ENCODE measurements around the gene YIF1A.
"Not testable (repeated sequence)": the region's sequence is repeated elsewhere in the genome, so short reads cannot be mapped to it uniquely, and the experiment has no call there.

YIF1A gene

DNA sequence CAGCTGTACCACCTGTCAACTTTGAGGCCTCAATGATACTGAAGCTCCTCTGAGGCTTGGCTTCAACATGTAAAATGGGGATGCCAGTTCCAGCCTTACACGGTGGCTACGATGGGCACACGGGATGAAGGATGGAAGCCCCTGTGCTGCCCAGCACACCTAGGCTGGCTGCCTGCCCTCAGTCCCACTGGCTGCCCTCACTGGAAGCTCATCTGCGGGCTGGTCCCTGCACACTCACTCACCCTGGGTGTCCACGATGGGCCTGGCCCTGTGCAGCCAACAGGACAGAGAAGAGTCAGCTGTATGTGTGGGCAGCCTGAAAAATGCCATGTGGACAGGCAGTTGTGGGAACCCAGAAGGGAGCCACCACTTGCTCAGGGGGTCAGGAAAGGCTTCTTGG, 2.2 kb downstream of the YIF1A start:
- DNase-seq (ENCODE audit: low read depth), result no peak

DNA sequence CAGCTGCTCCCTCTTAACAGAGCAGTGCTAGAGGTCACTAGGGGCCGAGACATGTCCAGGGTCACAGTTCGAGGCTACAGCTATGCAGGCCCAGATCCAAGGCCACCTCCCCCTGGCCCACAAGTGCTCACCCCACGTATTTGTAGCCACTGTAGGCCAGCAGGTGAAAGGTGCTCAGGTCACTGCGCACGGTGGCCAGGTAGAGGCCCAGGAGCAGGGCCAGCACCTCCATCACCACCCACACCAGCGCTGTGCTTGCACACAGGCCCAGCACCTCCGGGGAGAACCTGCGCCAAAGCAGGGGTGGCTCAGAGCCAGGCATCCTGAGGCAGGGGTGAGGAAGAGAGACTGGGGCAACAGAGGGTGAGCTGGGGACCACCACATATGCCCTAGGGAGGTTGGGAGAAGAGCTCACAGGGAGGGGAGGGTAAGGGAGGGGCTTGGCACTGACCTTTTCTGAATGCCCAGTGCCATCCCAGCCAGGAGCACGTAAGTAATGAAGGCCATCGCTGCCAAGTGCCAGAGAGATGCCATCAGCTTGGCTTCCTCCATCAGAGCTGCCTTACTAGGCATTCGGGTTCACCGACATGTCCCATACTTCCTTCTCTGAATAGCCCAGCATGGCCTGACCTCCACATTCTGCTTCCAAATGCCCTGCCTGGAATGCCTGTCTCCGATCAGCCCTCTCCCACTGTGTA, 3.5 kb downstream of the YIF1A start:
- DNase-seq (ENCODE audit: low read depth), result no peak

DNA sequence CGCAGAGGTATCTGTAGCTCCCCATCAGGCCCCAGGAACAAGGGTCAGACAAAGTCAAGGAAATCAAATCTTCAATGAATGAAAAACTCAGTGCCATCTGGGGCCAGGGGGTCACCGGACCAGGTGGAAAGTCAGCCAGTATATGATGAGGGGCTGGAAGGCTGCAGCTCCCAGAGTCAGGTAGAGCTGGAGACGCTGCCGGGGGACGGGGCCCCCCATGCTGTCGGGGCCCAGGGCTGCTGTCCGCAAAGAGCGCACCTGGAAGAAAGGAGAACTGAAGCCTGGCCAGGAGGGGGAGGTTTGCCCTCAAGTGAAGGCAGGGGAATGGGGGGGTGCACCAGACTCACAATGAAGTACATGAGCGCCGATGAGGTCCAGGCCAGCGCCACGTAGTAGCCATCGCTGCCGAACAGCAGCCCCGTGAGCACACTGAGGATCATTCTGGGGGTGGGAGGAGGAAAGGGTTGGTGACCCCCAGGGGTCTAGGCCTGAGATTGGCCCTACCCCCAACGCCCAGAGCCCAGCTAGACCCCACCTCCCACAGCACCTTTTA, 4.3 kb downstream of the YIF1A start:
- no peak for DNase-seq (ENCODE audit: low read depth)

DNA sequence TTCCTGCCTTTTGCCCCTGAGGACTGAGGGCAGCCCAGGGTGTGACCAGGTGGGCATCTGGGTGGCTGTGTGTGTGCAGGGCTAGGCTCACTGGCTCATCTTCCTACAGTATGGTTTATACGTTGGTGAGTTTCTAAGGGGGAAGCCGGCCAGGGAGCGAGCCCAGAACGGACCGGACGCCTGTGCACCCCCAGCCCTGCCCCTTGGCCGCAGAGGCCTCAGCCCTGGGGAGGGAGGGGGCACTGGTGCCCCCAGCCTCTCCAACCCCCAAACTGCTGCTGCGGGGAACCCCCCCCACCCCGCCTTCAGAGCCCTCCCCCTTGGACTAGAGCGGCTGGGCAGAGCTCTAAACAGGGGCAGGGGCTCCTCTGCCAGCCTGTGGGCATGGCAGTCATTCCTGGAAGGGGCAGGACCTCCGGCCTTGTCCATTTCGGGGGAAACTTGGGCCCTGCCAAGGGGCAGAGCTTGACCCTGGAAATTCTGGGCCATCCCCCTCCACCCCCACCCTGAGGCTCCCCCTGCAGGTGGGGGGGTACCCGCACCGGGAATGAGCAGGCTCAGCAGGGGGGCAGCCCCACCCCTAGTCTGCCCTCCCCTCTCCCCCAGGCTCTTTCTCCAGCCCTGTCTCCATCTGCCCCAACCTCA, 5.4 kb downstream of the YIF1A start:
- DNase-seq (ENCODE audit: low read depth), result no peak

DNA sequence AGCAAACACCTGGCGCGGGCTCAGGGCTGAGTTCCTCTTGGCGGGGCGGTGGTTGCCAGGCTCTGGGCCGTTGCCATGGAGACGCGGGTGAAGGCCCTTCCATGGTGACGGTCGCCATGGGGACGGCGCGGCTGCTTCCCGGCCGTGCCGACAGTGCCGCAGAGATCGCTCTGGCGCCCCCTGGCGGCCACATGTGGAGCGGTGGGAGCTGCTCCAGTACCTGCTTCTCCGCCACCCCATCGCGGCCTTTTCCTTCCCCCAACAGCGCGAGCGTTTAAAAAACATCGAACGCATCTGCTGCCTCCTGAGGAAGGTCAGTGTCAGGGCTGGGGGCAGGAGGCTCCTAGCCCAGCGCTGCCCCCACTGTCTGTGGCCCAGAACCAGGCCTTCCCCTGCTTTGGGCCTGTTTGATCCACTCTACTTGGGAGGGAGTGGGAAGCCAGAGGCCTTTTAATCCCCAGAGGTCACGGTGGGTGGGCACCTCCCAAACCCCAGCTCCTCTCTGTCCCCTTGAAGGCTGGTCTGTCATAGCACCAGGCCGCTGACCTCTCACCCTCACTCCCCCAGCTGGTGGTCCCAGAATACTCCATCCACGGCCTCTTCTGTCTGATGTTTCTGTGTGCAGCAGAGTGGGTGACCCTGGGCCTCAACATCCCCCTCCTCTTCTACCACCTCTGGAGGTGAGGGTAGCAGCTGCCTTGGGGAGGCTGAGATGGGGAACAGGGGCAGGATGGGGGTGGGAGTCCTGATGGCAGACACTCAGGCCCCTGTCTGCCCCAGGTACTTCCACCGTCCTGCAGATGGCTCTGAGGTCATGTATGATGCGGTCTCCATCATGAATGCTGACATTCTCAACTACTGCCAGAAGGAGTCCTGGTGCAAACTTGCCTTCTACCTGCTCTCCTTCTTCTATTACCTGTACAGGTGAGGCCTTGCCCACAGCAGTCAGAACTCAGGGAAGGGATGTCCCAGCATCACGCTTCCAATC, 6.2 kb downstream of the YIF1A start:
- peak; percentile 97 for DNase-seq (ENCODE audit: low read depth)

DNA sequence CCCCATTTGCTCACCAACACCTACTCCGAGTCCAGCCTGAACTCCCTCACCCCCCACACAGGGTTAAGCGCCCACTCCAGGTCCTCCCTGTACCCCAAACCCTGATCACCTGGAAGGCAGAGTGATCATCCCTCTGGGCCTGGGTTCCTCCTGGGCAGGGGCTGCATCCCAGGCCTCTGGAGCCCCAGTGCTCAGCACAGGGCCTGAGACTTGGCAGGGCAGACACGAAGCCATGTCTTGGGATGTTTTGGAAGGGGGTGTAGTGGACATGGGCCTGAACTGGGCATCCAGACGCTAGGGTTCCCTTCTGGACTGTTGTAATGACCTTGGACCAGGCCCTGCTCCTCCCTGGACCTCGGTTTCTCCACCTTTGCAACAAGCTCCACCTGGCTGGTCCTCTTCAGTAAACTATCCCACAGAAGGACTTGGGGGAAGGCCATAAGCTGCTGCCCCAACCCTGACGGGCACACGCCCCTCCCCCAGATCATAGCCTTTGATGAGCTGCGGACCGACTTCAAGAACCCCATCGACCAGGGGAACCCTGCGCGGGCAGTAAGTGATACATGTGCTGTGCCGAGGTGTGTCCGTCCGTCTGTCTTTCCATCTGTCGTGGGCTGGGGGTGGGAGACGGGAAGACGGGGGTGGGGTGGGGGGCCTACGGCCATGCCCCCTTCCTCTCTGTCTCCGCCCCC, 7.0 kb downstream of the YIF1A start:
- DNase-seq (ENCODE audit: low read depth), result no peak

DNA sequence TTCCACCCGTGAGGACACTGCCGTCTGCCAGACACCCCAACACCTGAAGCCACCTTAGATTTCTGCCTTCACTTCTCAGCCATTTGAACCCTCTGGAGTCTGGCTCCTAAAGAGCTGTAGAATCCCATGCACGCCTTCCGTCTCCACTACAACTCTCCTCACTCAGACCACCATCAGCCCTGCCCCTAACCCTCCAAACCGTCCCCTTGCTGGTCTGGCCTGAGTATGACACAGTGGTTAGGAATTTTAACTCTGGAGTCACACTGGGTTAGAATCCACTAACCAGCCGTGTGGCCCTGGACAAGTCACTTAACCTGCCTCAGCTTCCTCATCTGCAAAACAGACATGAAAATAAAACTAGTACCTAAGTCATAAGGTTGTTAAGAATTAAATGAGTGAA, 7.9 kb downstream of the YIF1A start:
- no peak for DNase-seq (ENCODE audit: low read depth)

DNA sequence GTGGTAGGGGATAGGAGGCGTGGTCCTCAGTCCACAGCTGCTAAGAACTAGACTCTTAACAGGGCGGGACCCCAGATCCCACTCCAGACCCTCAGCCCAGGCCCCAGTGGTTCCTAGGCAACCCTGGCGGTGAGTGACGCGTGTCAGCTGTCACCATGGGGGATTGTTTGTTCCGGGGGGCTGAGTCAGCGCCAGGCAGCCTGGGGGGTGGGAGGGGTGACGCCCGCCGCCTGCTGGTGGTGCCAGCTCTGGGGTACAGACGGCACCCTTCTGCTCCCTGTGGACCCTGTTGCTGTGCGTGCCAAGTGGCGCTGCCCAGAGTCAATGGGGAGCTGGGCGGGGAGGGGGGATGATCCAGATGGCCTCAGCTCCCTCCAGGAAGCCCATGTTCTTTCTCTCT, 8.5 kb downstream of the YIF1A start:
- no peak for DNase-seq (ENCODE audit: low read depth)

DNA sequence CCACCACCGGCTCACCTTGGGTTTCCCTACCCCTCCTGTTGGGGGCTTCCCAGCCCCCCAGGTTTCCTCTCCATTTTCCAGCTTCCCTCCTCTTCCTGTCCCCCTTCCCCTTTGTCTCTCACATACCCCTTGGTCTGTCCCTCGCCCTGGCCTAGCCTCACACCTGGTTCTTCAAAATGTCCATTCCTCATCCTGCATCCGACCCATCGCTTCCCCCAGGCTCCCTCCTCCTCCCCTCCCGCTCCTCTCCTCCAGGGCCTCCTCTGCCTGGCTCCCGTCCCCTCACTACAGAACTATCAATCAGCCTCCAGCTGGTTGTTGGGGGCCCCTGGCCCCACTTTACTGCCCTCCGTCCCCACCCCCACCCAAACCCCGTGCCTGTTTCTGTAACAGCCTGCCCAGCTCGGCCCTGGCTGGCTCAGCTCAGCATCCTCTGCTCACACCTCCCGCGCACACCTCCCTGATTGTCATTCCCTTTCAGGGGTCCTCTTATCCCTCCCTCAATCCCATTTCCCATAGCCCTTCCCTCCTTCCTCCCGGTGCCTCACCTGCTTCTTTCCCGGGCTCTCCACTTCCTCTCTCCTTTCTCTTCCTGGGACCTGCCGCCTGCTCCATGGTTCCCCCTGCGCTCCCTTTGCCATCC, 9.7 kb downstream of the YIF1A start:
- no peak for DNase-seq (ENCODE audit: low read depth)

DNA sequence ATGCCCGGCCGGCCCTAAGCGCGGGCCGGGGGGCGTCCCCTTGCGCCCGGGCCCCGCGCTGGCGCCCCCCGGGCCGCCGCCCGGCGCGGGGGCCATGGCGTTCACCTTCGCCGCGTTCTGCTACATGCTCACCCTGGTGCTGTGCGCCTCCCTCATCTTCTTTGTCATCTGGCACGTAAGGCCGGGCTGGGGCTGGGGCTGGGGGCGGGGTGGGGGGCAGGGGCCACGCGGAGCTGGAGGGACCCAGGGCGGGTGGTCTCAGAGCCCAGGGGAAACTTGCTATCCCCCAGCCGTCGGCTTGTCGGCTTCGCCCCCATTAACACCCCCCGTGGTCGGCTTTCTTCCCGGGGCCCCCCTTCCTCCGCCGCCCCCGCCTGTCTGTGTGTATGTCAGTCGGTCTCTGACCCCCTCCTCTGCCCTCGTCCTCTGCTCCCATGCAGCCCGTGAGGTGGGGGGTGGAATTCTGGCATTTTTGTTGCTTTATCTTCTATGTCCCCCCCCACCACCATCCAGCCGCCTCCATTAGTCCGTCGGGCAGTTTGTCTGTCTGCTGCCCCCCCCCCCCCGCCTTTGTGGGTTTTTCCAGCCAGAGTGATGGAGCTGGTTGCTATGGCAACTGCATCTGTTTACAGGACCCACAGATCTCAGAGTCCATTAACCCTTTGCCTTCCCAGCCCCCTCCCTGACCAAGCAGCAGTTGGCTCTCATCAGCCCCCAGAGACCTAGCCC, 10.4 kb downstream of the YIF1A start:
- DNase-seq (ENCODE audit: low read depth), result no peak

DNA sequence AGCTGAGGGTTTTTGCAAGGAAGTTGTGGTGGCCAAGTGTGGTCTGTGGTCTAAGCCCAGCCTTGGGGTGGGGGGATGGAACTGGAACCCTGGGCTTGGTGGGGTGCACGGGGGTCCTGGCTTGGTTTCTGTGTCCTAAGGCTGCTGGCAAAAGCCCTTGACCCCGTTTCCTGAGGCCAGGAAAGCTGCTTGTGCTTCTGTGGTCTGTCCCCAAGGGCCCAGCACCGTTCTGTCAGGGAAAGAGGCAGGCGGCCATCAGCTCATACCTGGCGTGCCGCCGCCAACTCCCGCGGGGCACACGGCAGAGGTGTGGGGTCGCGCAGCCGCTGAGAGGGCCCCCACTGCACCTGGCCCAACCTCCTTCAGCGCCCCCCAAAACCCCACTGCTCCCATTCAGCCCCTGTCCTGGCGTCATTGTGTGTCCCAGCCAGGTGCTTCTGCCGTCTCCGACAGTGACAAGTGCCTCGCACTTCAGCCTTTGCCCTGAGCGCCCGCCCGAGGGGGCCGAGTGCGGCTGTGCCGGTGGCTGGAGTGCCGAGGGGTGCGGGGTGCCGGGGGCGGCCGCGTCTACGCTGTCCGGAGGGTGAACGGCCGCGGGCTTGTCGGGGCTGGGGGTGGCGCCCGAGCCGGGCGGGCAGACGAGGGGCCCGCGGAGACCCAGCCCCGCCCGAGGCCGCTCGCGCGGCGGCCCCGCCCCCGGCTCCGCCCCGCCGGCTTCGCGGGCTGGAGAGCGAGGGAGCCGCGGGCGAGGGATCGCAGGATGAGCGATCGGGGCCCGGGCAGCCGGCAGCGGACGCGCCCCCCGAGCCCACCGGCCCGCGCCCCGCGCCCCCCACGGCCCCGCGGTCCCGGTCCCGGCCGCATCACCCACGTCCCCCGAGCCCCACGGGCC, 11.2 kb downstream of the YIF1A start, which contains the start of gene CNIH2:
Gene CNIH2 (plus strand): TSS at position 705 of the 892 bp plus-strand sequence. CDS start 282 bp downstream, outside the sequence.
- no peak for DNase-seq (ENCODE audit: low read depth)

DNA sequence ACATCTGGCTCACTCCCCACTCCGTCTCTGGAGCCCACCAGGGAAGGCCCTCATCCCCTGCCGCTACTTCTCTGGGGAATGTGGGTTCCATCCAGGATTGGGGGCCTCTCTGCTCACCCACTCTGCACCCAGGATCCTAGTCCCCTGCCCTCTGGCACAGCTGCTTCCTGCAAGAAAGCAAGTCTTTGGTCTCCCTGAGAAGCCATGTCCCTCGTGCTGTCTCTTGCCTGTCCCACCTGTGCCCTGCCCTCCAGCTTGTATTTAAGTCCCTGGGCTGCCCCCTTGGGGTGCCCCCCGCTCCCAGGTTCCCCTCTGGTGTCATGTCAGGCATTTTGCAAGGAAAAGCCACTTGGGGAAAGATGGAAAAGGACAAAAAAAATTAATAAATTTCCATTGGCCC, 11.9 kb downstream of the YIF1A start:
- not testable (repeated sequence) for DNase-seq (ENCODE audit: low read depth)

DNA sequence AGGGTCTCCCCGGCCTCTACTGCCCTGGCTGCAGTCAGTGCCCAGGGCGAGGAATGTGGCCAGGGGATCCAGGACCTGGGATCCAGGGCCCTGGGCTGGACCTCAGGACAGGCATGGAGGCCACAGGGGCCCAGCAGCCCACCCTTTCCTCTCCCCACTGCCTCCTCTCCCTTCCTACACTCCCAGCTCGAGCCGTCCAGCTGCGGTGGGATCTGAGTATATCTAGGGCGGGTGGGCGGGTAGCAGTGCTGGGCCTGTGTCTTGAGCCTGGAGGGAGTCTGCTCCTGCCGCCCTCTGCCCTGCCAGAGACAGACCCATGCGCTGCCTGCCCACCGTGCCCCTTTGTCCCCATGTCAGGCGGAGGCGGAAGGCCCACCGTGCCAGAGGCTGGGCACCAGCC, 12.3 kb downstream of the YIF1A start:
- DNase-seq (ENCODE audit: low read depth), result not testable (repeated sequence)

DNA sequence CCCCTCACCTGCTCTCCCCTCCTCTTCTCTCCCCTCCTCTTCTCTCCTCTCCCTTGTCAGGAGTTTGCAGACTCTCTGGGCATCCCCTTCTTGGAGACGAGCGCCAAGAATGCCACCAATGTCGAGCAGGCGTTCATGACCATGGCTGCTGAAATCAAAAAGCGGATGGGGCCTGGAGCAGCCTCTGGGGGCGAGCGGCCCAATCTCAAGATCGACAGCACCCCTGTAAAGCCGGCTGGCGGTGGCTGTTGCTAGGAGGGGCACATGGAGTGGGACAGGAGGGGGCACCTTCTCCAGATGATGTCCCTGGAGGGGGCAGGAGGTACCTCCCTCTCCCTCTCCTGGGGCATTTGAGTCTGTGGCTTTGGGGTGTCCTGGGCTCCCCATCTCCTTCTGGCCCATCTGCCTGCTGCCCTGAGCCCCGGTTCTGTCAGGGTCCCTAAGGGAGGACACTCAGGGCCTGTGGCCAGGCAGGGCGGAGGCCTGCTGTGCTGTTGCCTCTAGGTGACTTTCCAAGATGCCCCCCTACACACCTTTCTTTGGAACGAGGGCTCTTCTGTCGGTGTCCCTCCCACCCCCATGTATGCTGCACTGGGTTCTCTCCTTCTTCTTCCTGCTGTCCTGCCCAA, 12.8 kb downstream of the YIF1A start:
- no peak for DNase-seq (ENCODE audit: low read depth)

DNA sequence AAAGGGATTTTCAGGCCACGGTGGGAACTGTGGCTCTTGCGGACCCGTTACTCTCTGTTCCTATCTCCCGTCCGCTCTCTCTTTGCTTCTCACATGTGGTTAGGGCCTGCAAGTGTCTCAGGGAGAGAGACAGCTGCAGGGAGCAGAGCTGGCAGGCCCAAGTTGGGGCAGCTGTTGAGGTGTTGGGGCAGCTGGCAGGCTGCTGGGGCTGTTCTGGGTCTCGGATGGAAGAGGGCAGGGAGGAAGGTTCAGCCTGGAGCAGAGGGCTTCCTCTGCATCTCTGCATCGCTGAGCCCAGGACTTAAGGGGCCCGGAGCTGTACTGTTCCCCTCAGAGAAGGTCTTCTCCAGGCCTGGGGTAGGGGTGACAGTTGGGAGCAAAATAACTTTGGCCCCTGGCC, 13.5 kb downstream of the YIF1A start:
- no peak for DNase-seq (ENCODE audit: low read depth)

DNA sequence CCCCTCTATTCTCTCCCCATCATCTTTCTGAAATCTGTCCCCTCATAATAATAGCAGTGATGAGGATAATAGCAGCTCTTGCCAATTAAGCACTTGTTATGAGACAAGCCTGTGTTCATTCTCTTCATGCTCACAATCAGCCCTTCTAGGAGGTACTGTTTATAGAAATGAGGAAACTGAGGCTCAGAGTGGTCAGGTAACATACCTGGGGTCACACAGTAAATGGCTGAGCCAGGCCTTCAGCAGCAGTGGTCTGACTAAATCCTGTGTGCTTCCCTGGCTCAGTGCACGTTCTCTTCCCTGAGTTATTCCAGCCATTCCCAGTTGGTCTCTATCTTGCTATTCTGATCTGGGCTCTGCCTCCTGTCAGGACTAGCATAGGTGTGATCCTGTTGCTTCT, 14.7 kb downstream of the YIF1A start:
- DNase-seq (ENCODE audit: low read depth), result no peak

DNA sequence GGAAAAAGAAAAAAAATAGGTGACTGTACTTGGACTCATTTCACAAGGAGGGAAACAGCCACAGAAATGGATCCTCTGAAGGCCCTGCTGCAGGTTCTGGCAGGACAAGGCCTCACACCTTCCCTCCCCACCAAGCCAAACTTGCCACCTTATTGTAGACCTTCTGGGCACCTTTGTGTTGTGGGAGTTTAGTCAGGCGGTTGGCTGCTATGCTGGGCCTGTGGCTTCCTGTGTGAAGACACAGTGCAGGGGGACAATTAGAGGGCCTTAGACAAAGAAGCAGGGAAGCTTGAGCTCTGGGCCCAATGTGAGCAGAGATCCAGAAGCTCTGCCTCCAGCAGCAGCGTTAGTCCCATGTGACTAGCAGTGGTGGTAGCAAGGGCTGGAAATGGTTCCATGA, 16.3 kb downstream of the YIF1A start:
- no peak for DNase-seq (ENCODE audit: low read depth)

DNA sequence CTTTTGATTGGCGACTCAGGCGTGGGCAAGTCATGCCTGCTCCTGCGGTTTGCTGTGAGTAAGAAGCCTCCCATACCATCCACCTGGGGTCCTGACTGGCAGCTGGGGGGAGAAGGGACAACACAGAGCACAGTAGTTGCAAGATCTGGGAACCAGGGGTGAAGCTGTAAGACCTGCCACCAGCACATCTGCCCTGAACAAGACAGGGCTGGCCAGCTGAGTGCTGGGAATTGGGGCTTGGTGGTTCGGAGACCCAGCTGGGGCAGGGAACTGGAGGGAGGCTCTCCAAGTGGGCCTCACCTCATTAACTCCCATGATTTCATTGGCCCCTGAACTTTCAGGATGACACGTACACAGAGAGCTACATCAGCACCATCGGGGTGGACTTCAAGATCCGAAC, 17.1 kb downstream of the YIF1A start:
- no peak for DNase-seq (ENCODE audit: low read depth)

Measured in stimulated activated CD4-positive, alpha-beta T cell treated with anti-CD3 and anti-CD28 coated beads, Interleukin-2, amount 100 ng/mL, for 4 hours (primary cell).